Tibial artery (tissue), 4 donors: ENCODE results near the gene PRPSAP1.
A peak's percentile ranks its signal among the peaks of the same experiment; 100 is the strongest.

Experiments
- DNase-seq, 2 donors: peaks; one replicate each; pipeline ENCODE4 v3.0.0-alpha.2; 2019
- H3K27ac ChIP-seq, 2 donors: fragments of 200-600 bp; sonication (generic) in 1 of 2; 1 replicate in 1 of 2; 2 replicates in 1 of 2; pipeline ENCODE4 v1.5.1; 2018 to 2019; ENCODE audit warnings: mild to moderate bottlenecking in 1 of 2
- H3K27me3 ChIP-seq, 2 donors: fragments of 200-600 bp; sonication (generic) in 1 of 2; one replicate each; pipeline versions ENCODE4 v1.5.1 to v1.6.0; 2016 to 2019
- H3K36me3 ChIP-seq, 3 donors: fragments of 200-600 bp; sonication (generic) in 2 of 3; one replicate each; pipeline ENCODE4 v1.5.1; 2016 to 2019; ENCODE audit warnings: mild to moderate bottlenecking in 2 of 3
- H3K4me1 ChIP-seq, 4 donors: fragments of 200-600 bp; sonication (generic) in 2 of 4; 1 replicate in 3 of 4; 2 replicates in 1 of 4; pipeline ENCODE4 v1.5.1; 2016 to 2019
- H3K4me3 ChIP-seq, 2 donors: fragments of 200-600 bp; sonication (generic) in 1 of 2; 1 replicate in 1 of 2; 2 replicates in 1 of 2; pipeline ENCODE4 v1.5.1; 2018 to 2019; ENCODE audit warnings: mild to moderate bottlenecking in 2 of 2
- H3K9me3 ChIP-seq, 3 donors: fragments of 200-600 bp; sonication (generic) in 1 of 3; one replicate each; pipeline ENCODE4 v1.5.1; 2016 to 2019
- intact Hi-C: fragments of 100-400 bp; cut with DNase I; formaldehyde crosslinking; loops from one replicate; pipeline ENCODE4 v1.15.0; 2023; ENCODE audit warnings: low total_unique reads
- TF ChIP-seq, protein P1 (sequence below), 2 experiments: fragments of 200-600 bp in 1 of 2; fragments of 450-650 bp in 1 of 2; IDR thresholded peaks; one replicate each; pipeline ENCODE4 v1.5.1; 2017 to 2019; ENCODE audit warnings: antibody characterized with exemption in 2 of 2, mild to moderate bottlenecking in 1 of 2, moderate library complexity in 1 of 2

Gene PRPSAP1

DNA sequence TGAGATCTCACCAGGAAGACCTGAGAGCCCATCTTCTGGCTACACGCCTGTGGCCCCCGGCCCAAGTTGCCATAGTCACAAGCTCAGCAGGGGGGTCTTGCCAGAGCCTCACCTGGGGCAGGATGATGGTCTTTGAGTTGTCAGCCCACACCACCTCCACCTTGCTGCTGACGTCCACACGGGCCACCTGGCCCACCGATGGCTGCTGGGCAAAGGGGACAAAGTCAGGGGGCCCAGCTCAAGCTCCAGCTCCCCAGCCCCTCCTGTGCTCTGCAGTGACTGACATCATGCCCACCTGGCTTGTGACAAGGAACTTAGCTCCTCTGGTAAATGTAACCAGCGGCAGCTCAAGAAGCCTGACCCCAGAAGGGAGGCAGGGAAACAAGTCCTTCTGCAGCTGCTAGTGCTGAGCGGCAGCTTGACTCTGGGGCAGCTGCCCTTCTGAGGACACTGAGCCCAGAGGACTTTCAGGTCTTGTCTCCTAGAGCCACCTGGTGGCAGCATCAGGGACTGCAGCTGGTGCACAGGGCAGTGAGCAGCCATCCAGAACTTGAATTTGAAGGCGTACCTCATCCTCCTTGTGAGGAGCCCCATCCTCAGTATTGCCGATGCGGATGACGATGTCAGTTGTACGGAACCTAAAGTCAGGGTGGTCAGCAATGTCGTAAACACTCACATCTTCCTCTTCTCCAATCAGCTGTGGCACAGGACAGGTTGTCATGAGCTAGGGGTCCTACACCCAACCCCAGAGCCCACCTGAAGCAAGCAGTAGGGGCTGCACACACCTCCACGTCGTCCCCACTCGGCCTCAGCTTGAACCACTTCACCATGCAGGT, 44.2 kb upstream of the PRPSAP1 start:
- DNase-seq = peak; percentile 91 to 96
- peaks cover 53 to 100% (median 87%) of the 10 kb centered on the region in 3 donors for H3K36me3 ChIP-seq
- no peaks in the 10 kb centered on the region for H3K4me1 ChIP-seq
- no peaks in the 10 kb centered on the region for H3K9me3 ChIP-seq
- H3K27ac ChIP-seq = no peak overlapping the region
- H3K27me3 ChIP-seq = no peaks in the 10 kb centered on the region
- TF ChIP-seq, protein P1, sequence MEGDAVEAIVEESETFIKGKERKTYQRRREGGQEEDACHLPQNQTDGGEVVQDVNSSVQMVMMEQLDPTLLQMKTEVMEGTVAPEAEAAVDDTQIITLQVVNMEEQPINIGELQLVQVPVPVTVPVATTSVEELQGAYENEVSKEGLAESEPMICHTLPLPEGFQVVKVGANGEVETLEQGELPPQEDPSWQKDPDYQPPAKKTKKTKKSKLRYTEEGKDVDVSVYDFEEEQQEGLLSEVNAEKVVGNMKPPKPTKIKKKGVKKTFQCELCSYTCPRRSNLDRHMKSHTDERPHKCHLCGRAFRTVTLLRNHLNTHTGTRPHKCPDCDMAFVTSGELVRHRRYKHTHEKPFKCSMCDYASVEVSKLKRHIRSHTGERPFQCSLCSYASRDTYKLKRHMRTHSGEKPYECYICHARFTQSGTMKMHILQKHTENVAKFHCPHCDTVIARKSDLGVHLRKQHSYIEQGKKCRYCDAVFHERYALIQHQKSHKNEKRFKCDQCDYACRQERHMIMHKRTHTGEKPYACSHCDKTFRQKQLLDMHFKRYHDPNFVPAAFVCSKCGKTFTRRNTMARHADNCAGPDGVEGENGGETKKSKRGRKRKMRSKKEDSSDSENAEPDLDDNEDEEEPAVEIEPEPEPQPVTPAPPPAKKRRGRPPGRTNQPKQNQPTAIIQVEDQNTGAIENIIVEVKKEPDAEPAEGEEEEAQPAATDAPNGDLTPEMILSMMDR (IDR thresholded peaks at IDR 0.05) = peak; percentile 97 to 99
- H3K4me3 ChIP-seq = no peak overlapping the region
- intact Hi-C loops = loop anchor here (1.0 kb wide), 1 partner anchor 95 kb away; no protein-coding TSS in a partner anchor

DNA sequence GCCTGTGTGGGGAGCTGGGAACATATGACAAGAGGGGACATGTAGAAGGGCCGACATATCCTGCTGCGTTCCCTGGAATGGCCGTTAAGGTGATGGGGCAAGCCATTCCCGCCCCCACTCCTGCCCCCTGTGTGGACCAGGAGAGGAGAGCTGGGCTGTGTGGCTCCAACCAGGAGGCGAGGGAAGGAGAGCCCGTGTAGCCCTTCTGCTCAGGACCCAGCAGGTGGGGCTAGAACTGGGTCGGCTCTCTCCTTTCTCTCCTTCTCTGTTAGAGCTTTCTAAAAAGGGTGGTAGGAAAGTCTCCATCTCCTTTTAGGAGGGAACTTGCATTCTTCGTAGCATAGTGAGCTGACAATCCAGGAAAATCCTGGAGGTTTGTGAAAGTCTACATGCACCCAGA, 43.5 kb upstream of the PRPSAP1 start:
- intact Hi-C loops = no loop called here

DNA sequence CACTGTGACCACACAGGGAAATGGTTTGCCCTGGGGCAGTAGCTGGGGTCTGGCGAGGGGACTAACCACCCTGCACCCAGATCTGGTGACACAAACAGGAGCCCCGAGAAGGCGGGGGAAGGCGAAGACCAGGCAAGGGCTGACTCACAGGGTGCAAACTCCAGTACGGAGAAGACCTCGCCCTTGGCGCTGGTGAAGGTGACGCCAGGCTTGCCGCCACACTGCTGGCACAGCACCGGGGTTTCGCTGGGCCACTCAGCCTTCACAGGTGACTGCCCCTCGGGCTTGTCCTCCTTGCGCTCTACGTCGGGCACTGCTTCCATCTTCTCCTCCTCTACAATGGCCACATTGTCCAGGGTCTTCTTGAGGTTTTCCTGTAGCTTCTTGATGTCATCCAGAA, 42.3 kb upstream of the PRPSAP1 start:
- Histone ChIP-seq H3K36me3 (peaks cover 41 to 97% (median 78%) of the 10 kb centered on the region in 3 donors), H3K27ac (no peak overlapping the region), H3K27me3 (no peaks in the 10 kb centered on the region), H3K4me3 (no peak overlapping the region), H3K4me1 (no peaks in the 10 kb centered on the region), H3K9me3 (no peaks in the 10 kb centered on the region)
- DNase-seq = no peak
- intact Hi-C loops = no loop called here
- TF ChIP-seq, protein P1 (IDR thresholded peaks at IDR 0.05) = no peak

More for the DNA sequence above, 43.5 kb upstream of the PRPSAP1 start:
- H3K4me3 ChIP-seq = no peak overlapping the region
- no peak for DNase-seq
- no peak overlapping the region for H3K27ac ChIP-seq
- no peaks in the 10 kb centered on the region for H3K9me3 ChIP-seq
- H3K4me1 ChIP-seq = no peaks in the 10 kb centered on the region
- H3K36me3 ChIP-seq = peaks cover 45 to 97% (median 83%) of the 10 kb centered on the region in 3 donors
- TF ChIP-seq, protein P1 (IDR thresholded peaks at IDR 0.05) = no peak
- no peaks in the 10 kb centered on the region for H3K27me3 ChIP-seq

DNA sequence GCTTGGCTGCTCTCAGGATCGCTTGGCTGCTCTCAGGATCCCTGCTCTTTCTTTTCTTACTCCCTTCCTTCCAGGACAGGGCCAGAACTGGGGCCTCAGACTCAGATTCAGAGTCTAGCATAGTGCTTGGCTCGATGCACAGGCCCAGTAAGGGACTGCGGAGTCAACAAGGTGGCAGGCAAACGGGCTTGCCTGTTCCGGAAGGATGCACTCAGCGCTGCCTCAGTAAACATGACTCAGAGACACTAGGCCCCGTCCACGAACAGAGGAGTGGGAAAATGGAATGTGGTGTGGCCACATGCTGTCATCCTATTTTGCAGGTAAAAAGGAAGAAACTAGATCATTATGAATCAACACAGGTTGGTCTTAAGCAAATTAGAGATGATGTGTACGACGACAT, 40.5 kb upstream of the PRPSAP1 start:
- H3K4me3 ChIP-seq = no peak overlapping the region
- H3K36me3 ChIP-seq = peaks cover 33 to 95% (median 70%) of the 10 kb centered on the region in 3 donors
- H3K27ac ChIP-seq = no peak overlapping the region
- TF ChIP-seq, protein P1 (IDR thresholded peaks at IDR 0.05) = no peak
- no peaks in the 10 kb centered on the region for H3K27me3 ChIP-seq
- no peaks in the 10 kb centered on the region for H3K4me1 ChIP-seq
- no peaks in the 10 kb centered on the region for H3K9me3 ChIP-seq
- DNase-seq = no peak
- intact Hi-C loops = no loop called here

DNA sequence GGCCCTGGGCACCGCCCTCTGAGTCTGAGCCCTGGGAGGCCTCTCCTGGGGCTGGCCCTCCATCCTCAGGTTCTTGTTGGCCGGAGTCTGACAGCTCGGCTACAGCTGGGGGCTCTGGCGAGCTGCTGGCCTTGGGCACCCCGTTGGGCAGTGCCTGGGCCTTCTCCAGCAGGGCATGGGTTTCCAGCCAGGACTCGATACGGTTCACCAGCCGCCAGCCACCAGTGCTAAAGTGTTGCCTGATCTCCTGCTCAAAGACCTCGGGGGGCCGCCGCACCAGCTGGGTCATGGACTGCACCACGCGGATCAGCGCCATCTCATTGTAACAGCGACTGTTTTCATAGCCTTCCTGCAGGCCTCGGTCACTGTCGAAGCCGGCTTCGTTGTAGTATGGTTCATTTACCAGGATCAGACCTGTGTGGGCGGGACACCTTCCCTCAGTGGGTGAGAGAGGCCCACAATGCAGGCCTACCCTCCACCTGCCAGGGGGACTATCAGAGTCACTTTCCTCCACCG, 37.5 kb upstream of the PRPSAP1 start:
- intact Hi-C loops = no loop called here
- H3K4me3 ChIP-seq = no peak overlapping the region
- H3K27ac ChIP-seq = no peak overlapping the region
- no peaks in the 10 kb centered on the region for H3K27me3 ChIP-seq
- no peaks in the 10 kb centered on the region for H3K9me3 ChIP-seq
- peaks cover 19 to 66% (median 46%) of the 10 kb centered on the region in 3 donors for H3K36me3 ChIP-seq
- TF ChIP-seq, protein P1 (IDR thresholded peaks at IDR 0.05) = no peak
- peaks cover 0 to 4% (median 3%) of the 10 kb centered on the region in 4 donors for H3K4me1 ChIP-seq
- DNase-seq = no peak
